HepG2 (cell line): ENCODE data around the gene STPG4. TPM values are rescaled to one million over a fixed set of nuclear protein-coding genes. Genes with fewer than 3 reads are reported as not detected.

Experiments
- ATAC-seq: fragments of 200-7000 bp; cut with Tn5 transposase; 3 replicates; pipeline ENCODE4 v1.9.1; 2020; ENCODE audit warnings: mild to moderate bottlenecking, moderate library complexity
- Bru-seq: library from RNA; stranded (reverse); fragments of 400-500 nt; gene quantifications from one replicate; lab custom pipeline; 2021; lab: Mats Ljungman, UMichigan
- BruChase-seq, 2 experiments: library from RNA; stranded (reverse); fragments of 400-500 nt; gene quantifications; one replicate each; lab custom pipeline; 2021; lab: Mats Ljungman, UMichigan
- BruUV-seq: library from RNA; stranded (reverse); fragments of 400-500 nt; replicated peaks from 2 replicates; lab custom pipeline; 2021; lab: Mats Ljungman, UMichigan
- CTCF ChIA-PET: fragments of 300-600 bp; formaldehyde crosslinking; extraction: SDS; loops from one replicate; lab custom pipeline; 2021; ENCODE audit warnings: low total read pairs, inconsistent platforms, low intra/inter-chr PET ratio; lab: Yijun Ruan, JAX
- POLR2A ChIA-PET: fragments of 350-600 bp; sonication (Branson Sonifier 250); formaldehyde crosslinking; loops from one replicate; lab custom pipeline; 2020; ENCODE audit warnings: antibody characterized with exemption, inconsistent platforms; lab: Yijun Ruan, JAX
- DNase-seq: peaks from one replicate; pipeline ENCODE4 v3.0.0-alpha.2; 2015; ENCODE audit warnings: low spot score
- FAIRE-seq: peaks from 3 replicates; lab custom pipeline; 2011; peaks lifted over from hg19 to GRCh38; lab: Jason Lieb, UNC
- H2AFZ ChIP-seq: one replicate; pipeline ENCODE4 v1.6.1; 2011; ENCODE audit warnings: low read length, inconsistent platforms
- H3K27ac ChIP-seq: fragments of 300-600 bp; 3 replicates; pipeline ENCODE4 v1.8.0; 2011; ENCODE audit warnings: mixed run types, mild to moderate bottlenecking, mixed read lengths, low read length, inconsistent platforms; ENCODE audit not compliant: insufficient read depth; ENCODE audit errors: extremely low read length
- H3K27me3 ChIP-seq, 2 experiments: fragments of 200-600 bp in 1 of 2; 2 replicates in 1 of 2; 3 replicates in 1 of 2; pipeline versions ENCODE4 v1.6.0 to v1.8.0; 2011; ENCODE audit warnings: low read length in 2 of 2, mild to moderate bottlenecking in 2 of 2, moderate library complexity in 2 of 2, inconsistent platforms in 1 of 2; ENCODE audit not compliant: insufficient read depth in 2 of 2, control insufficient read depth in 1 of 2
- H3K36me3 ChIP-seq, 2 experiments: fragments of 200-600 bp in 1 of 2; replicated peaks in 1 of 2; 2 replicates in 1 of 2; 3 replicates in 1 of 2; pipeline versions ENCODE4 v1.5.1 to v1.8.0; 2011; ENCODE audit warnings: low read length in 2 of 2, inconsistent platforms in 1 of 2; ENCODE audit not compliant: insufficient read depth in 2 of 2, control insufficient read depth in 1 of 2
- H3K4me1 ChIP-seq: 2 replicates; pipeline ENCODE4 v1.5.1; 2012; ENCODE audit warnings: low read length, inconsistent platforms; ENCODE audit not compliant: insufficient read depth
- H3K4me2 ChIP-seq: 2 replicates; pipeline ENCODE4 v1.6.0; 2011; ENCODE audit warnings: low read depth, low read length, inconsistent platforms
- H3K4me3 ChIP-seq, 3 experiments: fragments of 200-600 bp in 1 of 3; sonication (generic), shearing (Covaris generic) in 1 of 3; replicated peaks in 1 of 3; 2 replicates each; pipeline ENCODE4 v1.5.1; 2011 to 2016; ENCODE audit warnings: low read length in 3 of 3, inconsistent platforms in 2 of 3, low read depth in 2 of 3, mild to moderate bottlenecking in 2 of 3, control low read depth in 1 of 3, mixed read lengths in 1 of 3; ENCODE audit not compliant: insufficient read depth in 1 of 3
- H3K79me2 ChIP-seq: one replicate; pipeline ENCODE4 v1.6.1; 2011; ENCODE audit warnings: low read length, inconsistent platforms; ENCODE audit not compliant: insufficient read depth
- H3K9ac ChIP-seq: 2 replicates; pipeline ENCODE4 v1.6.0; 2011; ENCODE audit warnings: mild to moderate bottlenecking, low read depth, low read length, inconsistent platforms; ENCODE audit not compliant: insufficient read depth
- H3K9me3 ChIP-seq: 2 replicates; pipeline ENCODE4 v1.5.1; 2012; ENCODE audit warnings: mild to moderate bottlenecking, low read length
- H4K20me1 ChIP-seq: 2 replicates; pipeline ENCODE4 v1.6.0; 2011; ENCODE audit warnings: inconsistent platforms, mild to moderate bottlenecking, low read length, moderate library complexity; ENCODE audit not compliant: insufficient read depth
- AGO2 ChIP-seq: fragments of 200-400 bp; formaldehyde crosslinking; optimal IDR thresholded peaks from 2 replicates; pipeline ENCODE3; 2017; ENCODE audit warnings: mild to moderate bottlenecking, low read depth, low read length, moderate library complexity
- CBX2 ChIP-seq, 2 experiments: fragments of 200-600 bp in 1 of 2; sonication (generic); formaldehyde crosslinking in 1 of 2; IDR thresholded peaks; 2 replicates each; pipeline versions ENCODE4 v1.7.0 to v1.8.1; 2018 to 2022; ENCODE audit warnings: low read depth in 2 of 2, low read length in 1 of 2, mild to moderate bottlenecking in 1 of 2, missing genetic modification reagents in 1 of 2
- CCDC6 ChIP-seq: sonication (generic); formaldehyde crosslinking; IDR thresholded peaks from 2 replicates; pipeline ENCODE4 v1.8.1; 2022; ENCODE audit warnings: mild to moderate bottlenecking, missing genetic modification reagents, moderate library complexity
- TCF7 ChIP-seq: sonication (generic); IDR thresholded peaks from 2 replicates; pipeline ENCODE4 v1.6.1; 2016; ENCODE audit warnings: antibody characterized with exemption, low read depth
- ZNF17 ChIP-seq: sonication (generic); formaldehyde crosslinking; IDR thresholded peaks from 2 replicates; pipeline ENCODE4 v1.5.0; 2020; ENCODE audit warnings: mild to moderate bottlenecking, missing genetic modification reagents
- ZNF225 ChIP-seq: sonication (generic); formaldehyde crosslinking; IDR thresholded peaks from 2 replicates; pipeline ENCODE4 v1.4.0; 2020; ENCODE audit warnings: mild to moderate bottlenecking, missing genetic modification reagents
- WGBS: methylation state at CpG from one replicate; pipeline ENCODE4 v1.1.6; 2017; ENCODE audit warnings: low lambda C conversion rate; 5-methylcytosine and 5-hydroxymethylcytosine counted together
- in situ Hi-C: cut with HindIII; loops from 2 replicates; pipeline ENCODE4 v1.10.0; 2017; ENCODE audit warnings: low pct_unique_long_range_greater_than_20kb; ENCODE audit not compliant: extremely low pct_ligation_motif_present
- intact Hi-C: fragments of 100-400 bp; cut with micrococcal nuclease; formaldehyde crosslinking; loops from one replicate; pipeline ENCODE4 v1.10.0; 2022; ENCODE audit not compliant: unreplicated experiment
- long read RNA-seq, 2 experiments: library from RNA in 1 of 2; library from polyadenylated mRNA in 1 of 2; stranded (forward) in 1 of 2; unstranded in 1 of 2; transcript quantifications; one replicate each; pipeline ENCODE4 v2.0.0, GENCODE V29; 2019 to 2022
- polyA minus RNA-seq, 3 experiments: library from RNA; depleted of rRNA, polyadenylated mRNA; stranded (reverse); fragments of >200 nt; gene quantifications; 2 replicates each; pipeline ENCODE4 v1.2.3, GENCODE V29; 2011; ENCODE audit warnings: low replicate concordance in 1 of 3
- polyA plus RNA-seq, 8 experiments: library from polyadenylated mRNA; depleted of rRNA in 3 of 8; stranded (reverse) in 7 of 8; unstranded in 1 of 8; fragments of >200 nt; fragmentation: Illumina TruSeq in 4 of 8; extraction: Trizol in 4 of 8; gene quantifications; 2 replicates each; pipeline versions ENCODE4 v1.2.1 to v1.2.3, GENCODE V29; 2011 to 2016; ENCODE audit warnings: low read depth in 4 of 8, missing spikeins in 1 of 8, mixed read lengths in 1 of 8; ENCODE audit not compliant: insufficient read depth in 1 of 8
- total RNA-seq, 5 experiments: library from RNA; depleted of rRNA; stranded (reverse); fragments of >200 nt; fragmentation: Illumina TruSeq; extraction: Trizol; gene quantifications; 2 replicates each; pipeline ENCODE4 v1.2.3, GENCODE V29; 2016; ENCODE audit warnings: low read depth in 1 of 5

Gene STPG4, protein sequence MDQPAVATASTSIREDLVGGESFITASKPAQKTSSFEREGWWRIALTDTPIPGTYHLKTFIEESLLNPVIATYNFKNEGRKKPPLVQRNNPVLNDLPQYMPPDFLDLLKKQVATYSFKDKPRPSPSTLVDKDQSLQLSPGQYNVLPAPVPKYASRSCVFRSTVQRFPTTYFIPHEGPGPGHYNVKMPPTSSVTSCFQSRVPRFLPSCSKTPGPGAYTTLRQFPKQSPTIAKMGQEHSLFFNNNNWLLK
- total RNA-seq (2016; rRNA removed; fragmentation: Illumina TruSeq; extraction: Trizol) (0.15 TPM in 2 replicates), polyA plus RNA-seq (2011; rRNA removed) (0.11 and 0.20 TPM in 2 replicates), polyA minus RNA-seq (2011; rRNA and poly(A)+ RNA removed; ENCODE audit: low replicate concordance) (0.23 and 0.32 TPM in 2 replicates), Bru-seq, nascent RNA (percentile 53 among the genes with signal in this experiment), BruChase-seq, experiment 1, labeled RNA remaining after a 6-hour chase (percentile 66 among the genes with signal in this experiment), BruChase-seq, experiment 2, labeled RNA remaining after a 2-hour chase (percentile 82 among the genes with signal in this experiment)
- total RNA-seq (2016; cell fraction: cytosol; rRNA removed; fragmentation: Illumina TruSeq; extraction: Trizol; ENCODE audit: low read depth): 0.53 and 1.1 TPM in 2 replicates
- 0.28 TPM in 1 of 2 replicates, not detected in the other for total RNA-seq (2016; cell fraction: insoluble cytoplasmic fraction; rRNA removed; fragmentation: Illumina TruSeq; extraction: Trizol)
- total RNA-seq (2016; cell fraction: membrane; rRNA removed; fragmentation: Illumina TruSeq; extraction: Trizol): 0.34 and 0.71 TPM in 2 replicates
- total RNA-seq (2016; cell fraction: nucleus; rRNA removed; fragmentation: Illumina TruSeq; extraction: Trizol): 0.41 and 0.75 TPM in 2 replicates
- polyA plus RNA-seq (2011; cell fraction: cytosol; rRNA removed): not detected in 2 replicates
- polyA plus RNA-seq (2011; cell fraction: nucleus; rRNA removed): 0.19 and 0.80 TPM in 2 replicates
- 0.17 and 0.27 TPM in 2 replicates for polyA plus RNA-seq (2012)
- not detected in 2 replicates for polyA plus RNA-seq (2016; cell fraction: cytosol; fragmentation: Illumina TruSeq; extraction: Trizol; ENCODE audit: low read depth)
- not detected in 2 replicates for polyA plus RNA-seq (2016; cell fraction: insoluble cytoplasmic fraction; fragmentation: Illumina TruSeq; extraction: Trizol; ENCODE audit: low read depth)
- polyA plus RNA-seq (2016; cell fraction: membrane; fragmentation: Illumina TruSeq; extraction: Trizol; ENCODE audit: low read depth): not detected in 2 replicates
- not detected in 2 replicates for polyA plus RNA-seq (2016; cell fraction: nucleus; fragmentation: Illumina TruSeq; extraction: Trizol; ENCODE audit: insufficient read depth, low read depth)
- not detected in 2 replicates for polyA minus RNA-seq (2011; cell fraction: cytosol; rRNA and poly(A)+ RNA removed)
- polyA minus RNA-seq (2011; cell fraction: nucleus; rRNA and poly(A)+ RNA removed): 1.5 and 2.6 TPM in 2 replicates
- long read RNA-seq, experiment 1: 0 reads
- long read RNA-seq, experiment 2: 0 reads

DNA sequence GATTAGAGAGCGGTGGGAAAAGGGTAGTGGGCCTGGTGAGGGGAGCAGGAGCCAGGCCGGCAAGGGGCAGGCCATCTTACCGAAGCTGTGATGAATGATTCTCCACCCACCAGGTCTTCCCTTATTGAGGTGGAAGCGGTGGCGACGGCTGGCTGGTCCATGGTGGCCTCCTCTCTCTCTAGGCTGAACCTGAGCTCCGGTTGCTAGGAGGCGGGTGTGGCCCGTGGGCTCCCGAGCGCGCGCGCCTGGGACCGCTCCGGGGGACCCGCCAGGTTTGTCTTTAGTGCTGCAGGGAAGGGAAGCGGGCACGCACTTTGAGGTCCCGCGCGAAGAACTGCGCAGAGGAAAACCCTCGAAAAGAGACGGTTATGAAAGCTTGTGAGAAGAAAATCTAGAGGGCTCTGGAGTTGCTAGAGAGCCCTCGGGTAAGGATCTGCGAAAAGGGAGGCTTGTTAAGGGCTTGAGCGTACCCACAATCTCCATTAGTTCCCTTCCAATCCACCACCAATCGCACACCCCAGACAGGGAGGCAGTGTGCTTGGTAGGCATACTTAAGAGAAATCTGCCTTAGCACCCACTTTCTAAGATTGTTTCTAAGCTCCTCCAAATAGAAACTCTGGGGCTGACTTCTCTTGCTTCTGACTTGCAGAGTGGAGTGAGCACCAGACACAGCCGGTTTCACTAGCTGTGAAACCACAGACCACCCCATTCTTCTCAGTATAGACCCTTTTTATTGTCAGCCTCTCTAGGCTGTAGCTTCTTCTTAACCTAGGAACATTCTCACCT is at the start of gene STPG4:
STPG4 (minus strand) TSS at position 218 of the 786 bp plus-strand sequence; CDS start at position 161, 57 bp downstream.
- ATAC-seq: peak; percentile 49
- CTCF ChIA-PET: no interaction called here

More for the DNA sequence above, at the start of gene STPG4:
- H3K79me2 ChIP-seq: no peaks in the 10 kb centered on the region
- BruUV-seq: no TSS peak
- peak within 1 kb of the TSS; percentile 4 for H3K27ac ChIP-seq
- no peak within 1 kb of the TSS for H3K9ac ChIP-seq
- 97% methylated on average over 30 of the region's 30 CpGs for WGBS
- H3K4me2 ChIP-seq: no peak within 1 kb of the TSS
- H3K36me3 ChIP-seq: peaks cover 2 to 17% of the 10 kb centered on the region in 2 experiments; a peak in 2 of 5 replicates
- no peaks in the 10 kb centered on the region for H3K9me3 ChIP-seq
- DNase-seq (no peak), FAIRE-seq (no peak)
- no peak for TF ChIP-seq CBX2 (IDR thresholded peaks at IDR 0.05; ENCODE audit: low read depth, low read length)
- no peak for TF ChIP-seq CBX2 (CRISPR knock-in tag; IDR thresholded peaks at IDR 0.05; ENCODE audit: low read depth)
- no peak for TF ChIP-seq ZNF17 (CRISPR knock-in tag)
- TF ChIP-seq ZNF225 (CRISPR knock-in tag): no peak
- TF ChIP-seq AGO2: peak; percentile 81
- TF ChIP-seq TCF7: no peak
- TF ChIP-seq CCDC6 (CRISPR knock-in tag): no peak
- H3K27me3 ChIP-seq: no peaks in the 10 kb centered on the region
- H3K4me1 ChIP-seq: peaks cover 10% of the 10 kb centered on the region
- intact Hi-C loops: no loop called here
- POLR2A ChIA-PET: interaction anchor here (1.3 kb wide), 1 partner anchor 15 kb away, joined by 3 read pairs; no protein-coding TSS in a partner anchor
- H3K4me3 ChIP-seq: no peak within 1 kb of the TSS
- H2AFZ ChIP-seq: no peak within 1 kb of the TSS
- in situ Hi-C loops: loop anchor here (5.0 kb wide), 1 partner anchor 118 kb away; no protein-coding TSS in a partner anchor
- H4K20me1 ChIP-seq: peaks cover 3% of the 10 kb centered on the region; the same call in 1 of the 2 replicates
